ENCODE measurements around the gene FLT3LG. TPM values are rescaled to one million over a fixed set of nuclear protein-coding genes. Genes with fewer than 3 reads are reported as not detected.

The FLT3LG gene
- total RNA-seq, 1 donor, result 4.3 TPM

DNA sequence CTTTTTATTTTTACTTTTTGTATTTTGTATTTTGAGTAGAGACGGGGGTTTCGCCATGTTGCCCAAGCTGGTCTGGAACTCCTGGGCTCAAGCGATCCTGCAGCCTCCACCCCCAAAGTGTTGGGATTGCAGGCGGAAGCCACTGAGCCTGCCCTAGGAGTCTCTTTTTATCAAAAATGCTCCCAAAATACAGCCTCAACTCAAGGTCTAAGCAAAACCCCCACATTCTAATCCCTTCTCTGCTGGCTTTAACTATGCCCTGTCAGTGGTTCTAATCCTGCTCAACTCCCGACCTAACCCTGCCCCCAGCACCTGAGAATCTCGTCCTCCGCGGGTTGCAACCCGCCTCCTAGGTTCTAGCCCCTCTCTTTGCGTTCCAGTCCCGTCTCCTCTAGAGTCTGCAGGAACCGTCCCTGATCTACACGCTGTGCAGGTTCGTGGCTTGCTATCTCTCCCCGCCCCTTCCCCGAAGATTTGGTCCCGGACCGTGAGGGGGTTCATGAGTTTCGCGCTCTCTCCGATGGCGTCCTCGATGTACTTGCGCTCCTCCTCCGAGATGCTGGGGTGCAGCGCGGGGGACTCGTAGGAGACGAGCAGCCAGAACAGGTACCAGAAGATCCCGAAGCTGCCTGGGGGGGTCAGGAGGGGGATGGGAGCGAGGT, 40.6 kb upstream of the FLT3LG start:
- H3K4me1 ChIP-seq (ENCODE audit: insufficient read depth, low read length), result no peaks in the 10 kb centered on the region
- peak; percentile 68 for DNase-seq (ENCODE audit: insufficient read length, low spot score, missing footprints)
- peaks cover 74% of the 10 kb centered on the region for H3K27me3 ChIP-seq (ENCODE audit: insufficient read depth, low read length)
- H3K27ac ChIP-seq (ENCODE audit: low read depth, low read length), result no peak overlapping the region
- H3K79me2 ChIP-seq (ENCODE audit: insufficient read depth, low read length), result no peaks in the 10 kb centered on the region
- no peaks in the 10 kb centered on the region for H3K9me3 ChIP-seq (ENCODE audit: low read depth, low read length)
- no peaks in the 10 kb centered on the region for H4K20me1 ChIP-seq (ENCODE audit: insufficient read depth, low read length)
- no peak overlapping the region for H3K4me3 ChIP-seq (ENCODE audit: insufficient read depth, low read length)
- TF ChIP-seq, protein P1, sequence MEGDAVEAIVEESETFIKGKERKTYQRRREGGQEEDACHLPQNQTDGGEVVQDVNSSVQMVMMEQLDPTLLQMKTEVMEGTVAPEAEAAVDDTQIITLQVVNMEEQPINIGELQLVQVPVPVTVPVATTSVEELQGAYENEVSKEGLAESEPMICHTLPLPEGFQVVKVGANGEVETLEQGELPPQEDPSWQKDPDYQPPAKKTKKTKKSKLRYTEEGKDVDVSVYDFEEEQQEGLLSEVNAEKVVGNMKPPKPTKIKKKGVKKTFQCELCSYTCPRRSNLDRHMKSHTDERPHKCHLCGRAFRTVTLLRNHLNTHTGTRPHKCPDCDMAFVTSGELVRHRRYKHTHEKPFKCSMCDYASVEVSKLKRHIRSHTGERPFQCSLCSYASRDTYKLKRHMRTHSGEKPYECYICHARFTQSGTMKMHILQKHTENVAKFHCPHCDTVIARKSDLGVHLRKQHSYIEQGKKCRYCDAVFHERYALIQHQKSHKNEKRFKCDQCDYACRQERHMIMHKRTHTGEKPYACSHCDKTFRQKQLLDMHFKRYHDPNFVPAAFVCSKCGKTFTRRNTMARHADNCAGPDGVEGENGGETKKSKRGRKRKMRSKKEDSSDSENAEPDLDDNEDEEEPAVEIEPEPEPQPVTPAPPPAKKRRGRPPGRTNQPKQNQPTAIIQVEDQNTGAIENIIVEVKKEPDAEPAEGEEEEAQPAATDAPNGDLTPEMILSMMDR (IDR thresholded peaks at IDR 0.05; ENCODE audit: extremely low read depth, low read depth, low read length), result no peak
- H3K4me2 ChIP-seq (ENCODE audit: insufficient read depth, low read length), result no peak overlapping the region
- H2AFZ ChIP-seq (ENCODE audit: low read length), result no peak overlapping the region
- no peaks in the 10 kb centered on the region for H3K36me3 ChIP-seq (ENCODE audit: insufficient read depth, low read length)

DNA sequence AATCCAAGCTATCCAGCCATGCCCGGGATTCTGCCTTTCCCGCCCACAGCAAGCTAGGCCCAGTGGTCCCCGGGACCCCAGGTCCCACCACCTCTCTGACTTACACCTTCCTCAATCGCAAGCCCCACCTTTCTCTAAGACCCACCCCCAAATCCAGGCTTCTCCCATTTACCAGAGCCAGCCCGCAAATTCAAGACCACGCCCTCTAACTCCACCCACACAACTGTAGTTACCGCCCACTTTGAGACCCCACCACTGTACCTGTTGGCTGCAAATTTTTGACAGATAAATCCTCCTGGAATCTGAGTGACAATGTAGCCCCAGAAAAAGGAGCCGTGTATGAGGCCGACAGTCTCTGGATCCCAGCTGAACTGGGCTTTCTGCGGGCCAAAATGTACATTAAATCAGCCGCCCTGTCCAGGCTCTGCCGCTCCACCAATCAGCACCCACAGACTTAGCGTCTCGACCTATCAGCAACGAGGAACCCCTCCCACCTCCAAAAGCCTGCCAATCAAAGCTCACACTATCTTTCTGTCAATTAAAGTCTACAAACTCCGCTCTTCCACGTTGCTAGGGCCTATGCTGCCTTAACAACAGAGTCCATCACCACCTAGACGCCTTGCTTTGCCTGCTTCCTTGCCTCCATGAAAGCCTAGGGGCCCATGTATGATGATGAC, 39.0 kb upstream of the FLT3LG start:
- peak; percentile 85 for DNase-seq (ENCODE audit: insufficient read length, low spot score, missing footprints)
- H3K27ac ChIP-seq (ENCODE audit: low read depth, low read length), result no peak overlapping the region
- no peaks in the 10 kb centered on the region for H3K79me2 ChIP-seq (ENCODE audit: insufficient read depth, low read length)
- H3K4me2 ChIP-seq (ENCODE audit: insufficient read depth, low read length), result no peak overlapping the region
- no peaks in the 10 kb centered on the region for H3K9me3 ChIP-seq (ENCODE audit: low read depth, low read length)
- H2AFZ ChIP-seq (ENCODE audit: low read length), result no peak overlapping the region
- H3K4me1 ChIP-seq (ENCODE audit: insufficient read depth, low read length), result no peaks in the 10 kb centered on the region
- H3K27me3 ChIP-seq (ENCODE audit: insufficient read depth, low read length), result peaks cover 74% of the 10 kb centered on the region
- no peaks in the 10 kb centered on the region for H4K20me1 ChIP-seq (ENCODE audit: insufficient read depth, low read length)
- no peak overlapping the region for H3K4me3 ChIP-seq (ENCODE audit: insufficient read depth, low read length)
- TF ChIP-seq, protein P1 (IDR thresholded peaks at IDR 0.05; ENCODE audit: extremely low read depth, low read depth, low read length), result no peak
- H3K36me3 ChIP-seq (ENCODE audit: insufficient read depth, low read length), result no peaks in the 10 kb centered on the region

DNA sequence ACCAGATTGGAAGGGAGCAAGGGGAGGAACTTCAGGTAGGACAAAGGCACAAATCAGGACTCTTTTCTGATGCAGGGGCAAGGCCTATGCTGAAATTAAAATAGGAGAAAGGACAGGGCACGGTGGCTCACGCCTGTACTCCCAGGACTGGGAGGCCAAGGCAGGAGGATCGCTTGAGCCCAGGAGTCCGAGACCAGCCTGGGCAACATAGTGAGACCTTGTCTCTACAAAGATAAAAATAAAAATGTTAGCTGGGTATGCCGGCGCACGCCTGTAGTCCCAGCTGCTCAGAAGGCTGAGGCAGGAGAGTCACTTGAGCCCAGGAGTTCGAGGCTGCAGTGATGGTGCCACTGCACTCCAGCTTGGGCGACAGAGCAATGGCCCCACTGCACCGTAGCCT, 38.3 kb upstream of the FLT3LG start:
- Histone ChIP-seq H3K36me3 (ENCODE audit: insufficient read depth, low read length) (no peaks in the 10 kb centered on the region), H3K4me2 (ENCODE audit: insufficient read depth, low read length) (no peak overlapping the region), H4K20me1 (ENCODE audit: insufficient read depth, low read length) (no peaks in the 10 kb centered on the region), H2AFZ (ENCODE audit: low read length) (no peak overlapping the region), H3K79me2 (ENCODE audit: insufficient read depth, low read length) (no peaks in the 10 kb centered on the region), H3K4me1 (ENCODE audit: insufficient read depth, low read length) (peaks cover 3% of the 10 kb centered on the region), H3K27ac (ENCODE audit: low read depth, low read length) (no peak overlapping the region), H3K27me3 (ENCODE audit: insufficient read depth, low read length) (peaks cover 74% of the 10 kb centered on the region), H3K4me3 (ENCODE audit: insufficient read depth, low read length) (no peak overlapping the region), H3K9me3 (ENCODE audit: low read depth, low read length) (no peaks in the 10 kb centered on the region)
- TF ChIP-seq, protein P1 (IDR thresholded peaks at IDR 0.05; ENCODE audit: extremely low read depth, low read depth, low read length), result no peak
- DNase-seq (ENCODE audit: insufficient read length, low spot score, missing footprints), result no peak

- H3K79me2 ChIP-seq (ENCODE audit: insufficient read depth, low read length), result no peaks in the 10 kb centered on the region
- TF ChIP-seq, protein P1 (IDR thresholded peaks at IDR 0.05; ENCODE audit: extremely low read depth, low read depth, low read length), result no peak
- peak; percentile 69 for DNase-seq (ENCODE audit: insufficient read length, low spot score, missing footprints)
Measured at GRCh38 chr19:49436381-49437017, 37.5 kb upstream of the FLT3LG start.

More at GRCh38 chr19:49436381-49437017, 37.5 kb upstream of the FLT3LG start:
- H2AFZ ChIP-seq (ENCODE audit: low read length), result no peak overlapping the region
- H3K27me3 ChIP-seq (ENCODE audit: insufficient read depth, low read length), result peaks cover 74% of the 10 kb centered on the region
- no peaks in the 10 kb centered on the region for H4K20me1 ChIP-seq (ENCODE audit: insufficient read depth, low read length)
- no peaks in the 10 kb centered on the region for H3K36me3 ChIP-seq (ENCODE audit: insufficient read depth, low read length)
- H3K9me3 ChIP-seq (ENCODE audit: low read depth, low read length), result no peaks in the 10 kb centered on the region
- no peak overlapping the region for H3K27ac ChIP-seq (ENCODE audit: low read depth, low read length)
- no peak overlapping the region for H3K4me2 ChIP-seq (ENCODE audit: insufficient read depth, low read length)
- no peak overlapping the region for H3K4me3 ChIP-seq (ENCODE audit: insufficient read depth, low read length)
- H3K4me1 ChIP-seq (ENCODE audit: insufficient read depth, low read length), result peaks cover 3% of the 10 kb centered on the region
